ENCODE measurements around the gene MAPT.
"Not testable (repeated sequence)": the region's sequence is repeated elsewhere in the genome, so short reads cannot be mapped to it uniquely, and the experiment has no call there.

MAPT gene

DNA sequence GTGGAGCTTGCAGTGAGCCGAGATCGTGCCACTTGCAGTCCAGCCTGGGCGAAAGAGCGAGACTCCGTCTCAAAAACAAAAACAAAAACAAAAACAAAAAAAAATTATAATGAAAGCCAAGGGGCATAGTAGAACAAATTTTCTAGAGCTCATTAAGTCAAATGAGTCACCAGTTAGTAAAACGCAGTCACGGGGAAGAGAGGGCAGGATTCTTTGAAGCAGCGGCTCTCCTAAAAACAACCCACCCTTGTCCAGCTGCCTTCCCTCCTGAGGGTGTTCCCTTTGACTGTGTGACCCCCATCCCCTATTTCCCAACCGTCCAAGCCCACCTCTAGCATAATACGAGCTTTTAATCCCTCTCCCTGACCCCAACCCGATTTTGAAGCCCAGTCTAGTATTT, 60.6 kb downstream of the MAPT start:
- no peak for DNase-seq (ENCODE audit: low read depth)

DNA sequence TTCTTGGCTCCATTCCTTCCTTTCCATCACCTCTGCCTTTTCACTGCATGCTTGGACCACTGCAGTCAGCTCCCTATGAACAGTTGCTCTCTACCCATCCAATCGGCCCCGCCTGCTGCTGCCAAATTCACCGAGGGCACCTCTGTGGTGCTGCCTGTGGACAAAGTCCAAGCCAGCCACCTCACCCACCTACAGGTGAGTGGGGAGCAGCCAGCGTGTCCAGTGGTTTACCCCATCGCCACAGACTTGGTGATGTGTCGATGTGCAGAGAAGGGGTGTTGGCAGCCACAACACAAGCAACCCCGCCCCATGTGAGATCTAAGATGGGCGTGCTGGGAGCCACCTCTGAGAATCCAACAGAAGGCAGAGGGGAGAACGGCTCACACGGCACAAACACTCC, 61.0 kb downstream of the MAPT start:
- no peak for DNase-seq (ENCODE audit: low read depth)

DNA sequence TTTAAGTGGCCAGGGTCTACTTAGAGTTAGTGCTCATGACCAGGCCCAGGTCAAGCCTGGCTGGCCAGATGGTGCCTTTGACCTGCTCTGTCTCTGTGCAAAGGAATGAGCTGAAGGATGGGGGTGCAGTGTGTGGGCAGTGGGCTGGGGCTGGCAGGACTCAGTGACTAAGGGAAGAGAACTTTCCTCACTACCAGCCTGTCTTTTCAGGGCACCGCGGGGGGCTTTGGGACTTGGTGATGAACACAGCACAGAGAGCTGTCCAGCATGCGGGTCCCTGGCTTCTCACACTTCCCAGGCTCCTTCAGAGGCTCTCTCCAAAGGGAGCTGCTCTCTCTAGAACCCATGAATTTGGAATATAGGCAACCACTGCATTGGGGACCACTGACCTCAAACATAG, 61.7 kb downstream of the MAPT start:
- DNase-seq (ENCODE audit: low read depth), result no peak

DNA sequence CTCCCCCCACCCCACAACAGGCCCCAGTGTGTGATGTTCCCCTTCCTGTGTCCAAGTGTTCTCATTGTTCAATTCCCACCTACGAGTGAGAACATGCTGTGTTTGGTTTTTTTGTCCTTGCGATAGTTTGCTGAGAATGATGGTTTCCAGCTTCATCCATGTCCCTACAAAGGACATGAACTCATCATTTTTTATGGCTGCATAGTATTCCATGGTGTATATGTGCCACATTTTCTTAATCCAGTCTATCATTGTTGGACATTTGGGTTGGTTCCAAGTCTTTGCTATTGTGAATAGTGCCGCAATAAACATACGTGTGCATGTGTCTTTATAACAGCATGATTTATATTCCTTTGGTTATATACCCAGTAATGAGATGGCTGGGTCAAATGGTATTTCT, 62.4 kb downstream of the MAPT start:
- DNase-seq (ENCODE audit: low read depth), result not testable (repeated sequence)

DNA sequence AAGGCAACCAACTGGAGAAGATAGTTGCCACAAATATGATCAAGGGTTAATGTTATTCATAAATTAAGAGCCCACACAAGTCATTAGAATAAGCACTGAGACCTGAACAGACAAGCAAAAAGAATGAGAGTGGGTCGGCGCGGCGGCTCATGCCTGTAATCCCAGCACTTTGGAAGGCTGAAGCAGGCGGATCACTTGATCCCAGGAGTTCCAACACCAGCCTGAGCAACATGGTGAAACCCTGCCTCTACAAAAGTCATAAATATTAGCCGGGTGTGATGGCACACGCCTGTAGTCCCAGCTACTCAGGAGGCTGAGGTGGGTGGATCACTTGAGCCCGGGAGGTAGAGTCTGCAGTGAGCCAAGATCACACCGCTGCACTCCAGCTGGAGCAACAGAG, 64.0 kb downstream of the MAPT start:
- no peak for DNase-seq (ENCODE audit: low read depth)

DNA sequence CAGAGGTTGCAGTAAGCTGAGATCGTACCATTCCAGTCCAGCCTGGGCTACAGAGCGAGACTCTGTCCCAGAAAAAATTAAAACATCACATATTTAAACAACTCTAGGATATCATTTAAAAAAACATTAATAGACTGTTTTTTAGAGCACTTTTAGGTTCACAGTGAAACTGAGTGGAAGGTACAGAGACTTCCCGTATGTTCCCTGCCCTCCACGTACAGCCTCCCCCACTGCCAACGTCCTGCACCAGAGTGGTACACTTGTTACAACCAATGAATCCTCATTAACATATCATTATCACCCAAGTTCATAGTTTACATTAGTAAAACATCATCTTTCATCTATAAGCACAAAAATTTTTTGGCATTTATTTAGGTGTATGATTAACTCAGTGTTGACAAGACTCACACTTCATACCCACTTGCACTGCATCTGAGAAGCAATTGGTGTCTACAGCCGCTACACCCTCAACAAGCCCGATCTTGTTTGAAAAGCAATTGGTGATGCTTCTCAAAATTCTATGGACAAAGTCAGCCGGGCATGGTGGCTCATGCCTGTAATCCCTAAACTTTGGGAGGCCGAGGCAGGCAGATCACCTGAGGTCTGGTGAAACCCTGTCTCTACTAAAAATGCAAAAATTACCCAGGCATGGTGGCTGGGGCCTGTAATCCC, 64.8 kb downstream of the MAPT start:
- no peak for DNase-seq (ENCODE audit: low read depth)

DNA sequence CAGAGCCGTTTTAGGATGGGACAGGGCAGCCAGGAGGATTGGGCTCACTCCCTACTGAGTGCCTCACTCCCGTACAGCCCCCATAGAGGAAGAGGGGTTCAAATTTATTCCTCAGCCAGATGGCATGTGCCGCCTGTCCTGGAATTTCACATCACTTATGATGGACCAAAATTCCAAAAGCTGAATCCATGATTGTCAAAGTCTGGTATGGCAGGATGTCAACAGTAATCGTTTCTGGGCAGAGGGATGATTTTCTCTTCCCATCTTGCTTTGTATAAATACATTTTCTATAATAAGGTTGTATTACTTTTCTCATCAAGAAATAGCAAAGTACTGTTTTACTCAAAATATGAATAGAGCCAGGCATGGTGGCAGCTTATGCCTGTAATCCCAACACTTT, 66.0 kb downstream of the MAPT start:
- DNase-seq (ENCODE audit: low read depth), result no peak

DNA sequence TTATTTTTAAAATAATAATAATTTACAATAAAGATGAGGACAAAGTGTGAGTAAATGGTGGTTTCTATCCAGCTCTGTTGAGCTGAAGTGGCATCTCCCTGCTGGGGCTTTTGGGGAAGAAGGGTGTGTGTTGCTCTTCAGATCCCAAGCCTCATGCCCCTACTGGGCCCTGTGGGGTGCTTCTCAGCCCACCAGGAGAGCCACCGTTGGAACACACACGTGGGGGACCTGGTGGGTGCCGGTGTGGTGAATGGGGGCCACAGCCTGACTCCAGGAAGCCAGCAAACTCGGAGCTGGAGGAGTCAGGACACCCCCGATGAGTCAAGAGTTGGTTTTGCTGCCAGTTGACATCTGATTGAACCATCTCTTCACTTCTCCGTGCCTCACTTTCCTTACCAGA, 66.9 kb downstream of the MAPT start:
- DNase-seq (ENCODE audit: low read depth), result no peak

DNA sequence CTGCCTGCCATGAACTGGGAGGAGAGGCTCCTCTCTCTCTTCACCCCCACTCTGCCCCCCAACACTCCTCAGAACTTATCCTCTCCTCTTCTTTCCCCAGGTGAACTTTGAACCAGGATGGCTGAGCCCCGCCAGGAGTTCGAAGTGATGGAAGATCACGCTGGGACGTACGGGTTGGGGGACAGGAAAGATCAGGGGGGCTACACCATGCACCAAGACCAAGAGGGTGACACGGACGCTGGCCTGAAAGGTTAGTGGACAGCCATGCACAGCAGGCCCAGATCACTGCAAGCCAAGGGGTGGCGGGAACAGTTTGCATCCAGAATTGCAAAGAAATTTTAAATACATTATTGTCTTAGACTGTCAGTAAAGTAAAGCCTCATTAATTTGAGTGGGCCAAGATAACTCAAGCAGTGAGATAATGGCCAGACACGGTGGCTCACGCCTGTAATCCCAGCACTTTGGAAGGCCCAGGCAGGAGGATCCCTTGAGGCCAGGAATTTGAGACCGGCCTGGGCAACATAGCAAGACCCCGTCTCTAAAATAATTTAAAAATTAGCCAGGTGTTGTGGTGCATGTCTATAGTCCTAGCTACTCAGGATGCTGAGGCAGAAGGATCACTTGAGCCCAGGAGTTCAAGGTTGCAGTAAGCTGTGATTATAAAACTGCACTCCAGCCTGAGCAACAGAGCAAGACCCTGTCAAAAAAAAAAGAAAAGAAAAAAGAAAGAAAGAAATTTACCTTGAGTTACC, 68.0 kb downstream of the MAPT start:
- DNase-seq (ENCODE audit: low read depth), result no peak

DNA sequence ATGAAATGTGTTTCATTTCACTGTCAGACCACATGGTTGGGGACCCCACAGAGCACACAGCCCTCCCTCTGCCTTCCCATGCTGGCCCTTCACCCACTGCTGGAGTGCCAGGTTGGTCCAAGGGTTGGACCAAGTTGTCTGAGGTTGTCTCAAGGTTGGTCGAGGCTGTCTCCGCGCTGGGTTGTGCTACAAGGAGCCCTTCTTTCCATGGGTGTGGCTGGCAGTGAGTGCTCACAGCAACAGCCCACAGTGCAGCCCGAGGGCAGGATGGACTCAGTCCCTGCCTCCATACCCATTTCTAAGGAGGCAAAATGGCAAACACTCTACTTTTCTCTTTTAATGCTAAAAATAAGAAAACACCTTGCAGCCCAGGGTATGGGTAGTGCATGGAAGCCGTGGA, 68.9 kb downstream of the MAPT start:
- no peak for DNase-seq (ENCODE audit: low read depth)

DNA sequence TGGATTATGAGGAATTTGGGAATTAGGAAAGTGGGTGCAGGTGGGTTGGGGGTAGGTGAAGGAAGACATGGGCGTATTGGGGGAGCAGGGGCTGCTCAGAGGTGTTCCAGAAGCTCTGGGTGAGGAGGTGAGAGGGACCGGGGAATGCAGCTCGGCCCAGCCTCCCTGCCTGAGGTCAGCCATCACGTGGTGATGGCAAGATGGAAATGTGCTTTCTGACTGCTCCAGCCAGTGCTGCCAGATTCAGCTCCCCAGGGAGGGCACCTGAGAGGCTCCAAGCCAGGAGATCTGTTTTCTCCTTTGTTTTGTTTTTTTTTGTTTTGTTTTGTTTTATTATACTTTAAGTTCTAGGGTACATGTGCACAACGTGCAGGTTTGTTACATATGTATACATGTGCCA, 69.5 kb downstream of the MAPT start:
- no peak for DNase-seq (ENCODE audit: low read depth)

DNA sequence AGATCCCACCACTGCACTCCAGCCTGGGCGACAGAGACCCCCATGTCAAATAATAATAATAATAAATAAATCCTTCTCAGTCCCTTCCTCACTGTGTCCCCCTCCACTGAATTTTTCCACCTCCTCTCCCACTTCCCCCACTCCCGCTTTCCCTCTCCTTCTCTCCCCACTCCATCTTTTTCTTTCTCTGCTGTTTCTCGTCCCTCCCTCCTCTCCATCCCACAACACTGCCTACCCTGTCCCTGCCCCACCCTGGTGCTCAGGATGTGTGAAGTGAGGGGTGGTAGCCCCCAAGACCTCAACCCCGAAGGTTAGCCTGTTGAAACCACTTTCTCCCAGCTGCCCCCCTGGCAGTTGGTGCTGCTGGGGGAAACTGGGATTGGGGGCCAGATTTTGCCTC, 70.3 kb downstream of the MAPT start:
- no peak for DNase-seq (ENCODE audit: low read depth)

DNA sequence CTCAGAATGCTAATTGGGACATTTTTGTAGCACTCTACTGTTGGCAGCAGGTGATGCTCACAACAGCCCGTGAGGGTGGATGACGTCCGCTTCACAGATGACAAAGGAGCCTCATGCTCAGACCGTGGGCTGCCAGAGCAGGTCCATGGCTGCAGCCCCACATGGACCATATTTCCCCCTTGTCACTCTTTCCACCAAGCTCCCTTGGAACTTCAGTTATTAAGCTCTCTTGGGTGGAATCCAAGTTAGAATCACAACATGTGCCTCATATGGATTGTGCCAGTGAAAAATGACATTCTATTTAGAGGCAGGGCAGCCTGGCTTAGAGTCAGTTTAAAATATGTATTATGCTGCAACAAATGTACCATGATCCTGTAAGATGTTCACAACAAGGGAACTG, 71.5 kb downstream of the MAPT start:
- no peak for DNase-seq (ENCODE audit: low read depth)

DNA sequence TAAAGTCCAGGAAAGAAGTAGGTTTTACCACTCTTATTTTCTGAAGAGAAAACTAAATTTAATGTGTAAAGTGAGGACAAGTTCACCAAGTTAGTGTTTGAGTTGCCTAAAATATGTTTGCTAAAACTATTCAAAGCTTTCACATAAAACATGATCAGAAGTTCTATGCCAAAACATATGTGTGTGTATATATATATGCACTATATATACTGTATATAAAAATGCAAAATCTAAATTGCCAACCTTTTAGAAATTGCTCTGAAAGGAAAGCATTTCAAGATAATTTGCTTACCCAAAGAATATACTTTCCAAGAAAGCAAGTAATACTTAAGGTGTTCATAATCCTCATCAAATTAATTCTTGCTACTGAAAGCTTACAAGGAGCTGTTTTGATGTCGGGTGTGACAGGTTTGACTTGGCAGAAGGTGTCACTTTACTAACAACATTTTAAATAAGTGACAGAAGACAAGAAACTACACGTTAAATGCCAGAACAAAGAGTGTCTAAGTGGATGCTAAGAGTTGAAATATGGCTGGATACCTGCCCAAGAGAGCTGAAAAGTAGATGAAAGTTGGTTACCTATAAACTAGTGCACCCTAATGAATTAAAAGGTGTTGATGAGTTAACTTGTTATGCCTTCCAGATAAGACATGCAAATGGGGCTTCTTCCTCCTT, 72.4 kb downstream of the MAPT start:
- DNase-seq (ENCODE audit: low read depth), result no peak

DNA sequence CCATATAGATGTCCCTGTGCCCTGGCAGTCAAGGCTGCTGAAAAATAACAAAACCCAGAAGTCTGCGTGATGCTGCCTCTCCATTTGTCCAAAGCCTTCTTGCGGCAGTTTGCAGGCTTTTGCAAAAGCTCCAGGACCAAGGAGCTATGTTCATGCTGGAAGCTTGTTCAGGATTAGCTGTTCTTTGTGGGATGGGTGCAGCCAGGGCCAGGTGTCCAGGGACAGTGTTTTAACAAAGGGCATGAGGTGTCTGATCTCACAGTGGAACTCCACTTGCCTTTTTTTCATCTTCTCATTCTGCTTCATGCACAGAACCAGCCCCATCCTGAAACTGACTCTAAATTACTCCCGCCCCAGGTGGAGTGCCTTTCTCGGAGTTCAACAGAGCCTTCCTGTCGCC, 73.0 kb downstream of the MAPT start:
- DNase-seq (ENCODE audit: low read depth), result no peak

DNA sequence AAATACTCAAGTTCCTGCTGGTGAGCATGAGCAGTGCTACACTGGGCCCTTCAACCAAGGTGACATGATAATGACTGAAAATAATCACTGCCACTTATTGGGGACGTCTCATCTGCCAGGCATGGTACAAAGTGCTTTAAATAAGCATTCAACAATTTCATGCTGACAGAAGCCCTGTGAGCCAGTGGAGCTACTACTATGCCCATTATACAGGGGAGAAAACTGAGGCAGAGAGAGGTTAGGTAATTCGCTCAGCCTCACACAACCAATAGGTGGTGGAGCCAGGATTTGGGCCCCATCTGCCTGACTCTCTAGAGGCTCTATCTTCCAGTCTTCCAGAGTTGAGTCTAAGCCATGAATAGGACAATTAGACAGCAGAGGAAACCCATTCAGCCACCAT, 74.4 kb downstream of the MAPT start:
- DNase-seq (ENCODE audit: low read depth), result no peak

DNA sequence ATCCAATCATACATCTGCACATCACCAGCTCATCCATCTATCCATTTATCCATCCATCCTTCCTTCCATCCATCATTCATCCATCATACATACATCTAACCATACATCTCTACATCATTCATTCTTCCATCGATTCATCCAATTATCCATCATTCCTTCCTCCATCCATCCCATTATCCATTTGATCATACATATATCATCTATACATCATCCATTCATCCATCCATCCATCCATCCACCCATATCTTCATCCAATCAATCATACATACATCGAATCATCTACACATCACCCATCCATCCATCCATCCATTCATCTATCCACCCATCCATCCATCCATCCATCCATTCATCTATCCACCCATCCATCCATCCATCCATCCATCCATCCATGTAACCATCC, 75.4 kb downstream of the MAPT start:
- no peak for DNase-seq (ENCODE audit: low read depth)

DNA sequence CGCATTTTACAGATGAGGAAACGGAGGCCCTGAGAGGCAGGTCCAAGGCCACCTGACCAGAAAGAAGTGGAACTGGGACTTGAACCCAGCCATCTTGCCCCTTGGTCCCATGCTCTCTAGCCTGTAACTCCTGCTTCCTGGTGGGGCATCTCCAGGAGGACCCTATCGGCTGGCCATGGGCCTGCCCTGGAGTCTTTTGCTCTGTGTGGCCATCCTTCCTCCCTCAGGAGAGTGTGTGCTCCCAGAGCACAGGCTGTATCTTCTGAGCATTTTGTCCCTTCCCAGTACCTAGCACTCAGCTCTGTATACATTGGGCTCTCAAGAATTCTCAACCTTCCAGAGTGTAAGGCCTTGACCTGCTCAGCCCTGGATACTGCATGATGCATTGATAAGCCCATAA, 76.3 kb downstream of the MAPT start:
- DNase-seq (ENCODE audit: low read depth), result no peak

DNA sequence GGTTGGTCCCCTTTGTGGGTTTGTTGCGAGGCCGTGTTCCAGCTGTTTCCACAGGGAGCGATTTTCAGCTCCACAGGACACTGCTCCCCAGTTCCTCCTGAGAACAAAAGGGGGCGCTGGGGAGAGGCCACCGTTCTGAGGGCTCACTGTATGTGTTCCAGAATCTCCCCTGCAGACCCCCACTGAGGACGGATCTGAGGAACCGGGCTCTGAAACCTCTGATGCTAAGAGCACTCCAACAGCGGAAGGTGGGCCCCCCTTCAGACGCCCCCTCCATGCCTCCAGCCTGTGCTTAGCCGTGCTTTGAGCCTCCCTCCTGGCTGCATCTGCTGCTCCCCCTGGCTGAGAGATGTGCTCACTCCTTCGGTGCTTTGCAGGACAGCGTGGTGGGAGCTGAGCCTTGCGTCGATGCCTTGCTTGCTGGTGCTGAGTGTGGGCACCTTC, 77.4 kb downstream of the MAPT start:
- DNase-seq (ENCODE audit: low read depth), result no peak

DNA sequence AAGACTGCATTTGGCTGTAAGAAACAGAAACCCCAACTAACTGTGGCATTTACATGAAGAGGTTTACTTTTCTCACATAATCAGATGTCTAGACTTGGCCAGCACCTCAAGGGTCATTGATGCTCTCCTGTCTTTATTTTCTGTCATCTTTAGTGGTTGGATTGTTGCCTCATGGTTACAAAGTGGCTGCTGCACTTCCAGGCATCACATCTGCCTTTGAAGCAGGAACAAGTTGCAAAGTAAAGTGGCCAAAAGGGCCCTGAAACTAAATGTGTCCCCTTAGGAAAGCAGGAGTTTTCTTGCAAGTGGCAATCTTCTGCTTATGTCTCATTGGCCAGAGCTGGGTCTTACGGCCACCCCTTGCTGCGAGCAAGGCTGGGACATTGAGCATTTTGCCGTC, 78.2 kb downstream of the MAPT start:
- DNase-seq (ENCODE audit: low read depth), result no peak

DNA sequence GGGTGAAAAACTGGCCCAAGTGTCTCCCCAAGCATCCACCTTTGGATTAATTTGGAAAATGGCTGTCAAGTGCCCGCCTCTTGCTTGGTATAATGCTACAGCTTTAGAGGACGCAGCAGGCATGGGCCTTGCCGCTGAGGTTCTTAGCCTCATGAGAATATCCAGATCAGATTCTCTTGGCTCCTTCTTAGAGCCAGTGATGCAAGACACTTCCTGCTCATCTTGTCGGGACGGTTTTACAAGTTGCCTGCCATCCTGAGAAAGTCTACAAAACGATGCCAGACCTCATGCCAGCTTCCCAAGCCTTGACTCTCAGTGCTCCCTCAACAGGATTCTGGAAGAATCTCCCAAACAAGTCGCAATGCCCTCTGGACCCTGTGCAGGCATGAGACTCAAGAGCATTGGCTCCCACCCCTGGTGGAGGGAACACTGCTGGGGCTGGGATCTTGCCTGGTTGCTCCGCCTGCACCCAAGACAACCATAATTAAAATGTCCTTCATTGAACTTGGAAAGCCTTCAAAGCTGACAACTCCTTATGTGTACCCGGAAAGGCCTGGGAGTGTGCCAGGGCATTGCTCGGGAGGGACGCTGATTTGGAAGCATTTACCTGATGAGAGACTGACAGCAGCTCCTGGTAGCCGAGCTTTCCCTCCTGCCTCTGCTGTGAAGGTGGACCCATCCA, 78.9 kb downstream of the MAPT start:
- DNase-seq (ENCODE audit: low read depth), result no peak

DNA sequence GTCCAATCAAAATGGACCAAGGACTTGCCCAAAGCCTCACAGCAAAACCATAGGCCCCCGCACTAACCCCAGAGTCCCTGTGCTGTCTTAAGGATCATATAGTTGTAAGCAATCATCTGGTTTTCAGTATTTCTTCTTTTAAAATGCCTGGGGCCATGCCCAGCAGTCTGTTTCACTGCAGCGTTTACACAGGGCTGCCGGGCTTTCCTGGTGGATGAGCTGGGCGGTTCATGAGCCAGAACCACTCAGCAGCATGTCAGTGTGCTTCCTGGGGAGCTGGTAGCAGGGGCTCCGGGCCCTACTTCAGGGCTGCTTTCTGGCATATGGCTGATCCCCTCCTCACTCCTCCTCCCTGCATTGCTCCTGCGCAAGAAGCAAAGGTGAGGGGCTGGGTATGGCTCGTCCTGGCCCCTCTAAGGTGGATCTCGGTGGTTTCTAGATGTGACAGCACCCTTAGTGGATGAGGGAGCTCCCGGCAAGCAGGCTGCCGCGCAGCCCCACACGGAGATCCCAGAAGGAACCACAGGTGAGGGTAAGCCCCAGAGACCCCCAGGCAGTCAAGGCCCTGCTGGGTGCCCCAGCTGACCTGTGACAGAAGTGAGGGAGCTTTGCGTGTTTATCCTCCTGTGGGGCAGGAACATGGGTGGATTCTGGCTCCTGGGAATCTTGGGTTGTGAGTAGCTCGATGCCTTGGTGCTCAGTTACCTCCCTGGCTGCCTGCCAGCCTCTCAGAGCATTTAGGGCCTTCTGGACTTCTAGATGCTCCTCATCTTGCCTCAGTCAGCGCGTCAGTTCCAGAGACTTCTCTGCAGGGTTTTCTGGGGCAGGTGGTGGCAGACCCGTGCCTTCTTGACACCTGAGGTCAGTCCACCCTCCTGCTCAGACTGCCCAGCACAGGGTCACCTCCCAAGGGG, 79.8 kb downstream of the MAPT start:
- no peak for DNase-seq (ENCODE audit: low read depth)
